ENCODE measurements around the gene NFIC.

- TF ChIP-seq POLR2AphosphoS5 (IDR thresholded peaks at IDR 0.05) (no peak), EP300 (IDR thresholded peaks at IDR 0.05) (no peak)
Measured at GRCh38 chr19:3356805-3357204, 9.6 kb upstream of the NFIC start.
